K562 (cell line): Measurements from ENCODE around the gene UVRAG. TPM values are rescaled to one million over a fixed set of nuclear protein-coding genes. Genes with fewer than 3 reads are reported as not detected.

Experiments
- ARHGAP35 ChIP-seq: fragments of 450-650 bp; IDR thresholded peaks from 2 replicates; pipeline ENCODE4 v1.6.1; 2018; ENCODE audit not compliant: partially characterized antibody
- BHLHE40 ChIP-seq: IDR thresholded peaks from 2 replicates; pipeline ENCODE4 v1.6.1; 2011; ENCODE audit warnings: low read length, improper control_type of control experiment
- CREBBP ChIP-seq: IDR thresholded peaks from one replicate; pipeline ENCODE4 v1.6.1; 2012; ENCODE audit warnings: low read depth, mild to moderate bottlenecking, control low read depth, inconsistent platforms, low read length
- EGR1 ChIP-seq: fragments of 450-650 bp; conservative IDR thresholded peaks from 2 replicates; pipeline ENCODE4 v1.6.1; 2017; ENCODE audit warnings: mild to moderate bottlenecking
- HCFC1 ChIP-seq: IDR thresholded peaks from 2 replicates; pipeline ENCODE4 v1.6.1; 2012; ENCODE audit warnings: low read depth, low read length, improper control_type of control experiment
- HDAC8 ChIP-seq: fragments of 450-650 bp; IDR thresholded peaks from 2 replicates; pipeline ENCODE4 v1.6.1; 2016; ENCODE audit warnings: mild to moderate bottlenecking, missing genetic modification characterization, moderate library complexity, missing compliant biosample characterization
- ILK ChIP-seq: fragments of 450-650 bp; IDR thresholded peaks from 2 replicates; pipeline ENCODE4 v1.6.1; 2016; ENCODE audit warnings: missing genetic modification characterization, low read depth, mild to moderate bottlenecking, missing compliant biosample characterization, moderate library complexity, borderline replicate concordance
- NFE2L1 ChIP-seq: fragments of 450-650 bp; IDR thresholded peaks from 2 replicates; pipeline ENCODE4 v1.6.1; 2016; ENCODE audit warnings: missing genetic modification characterization, low read depth, mild to moderate bottlenecking, missing compliant biosample characterization, moderate library complexity, borderline replicate concordance
- PTTG1 ChIP-seq: fragments of 450-650 bp; IDR thresholded peaks from 2 replicates; pipeline ENCODE4 v1.6.1; 2016; ENCODE audit warnings: low read depth, mild to moderate bottlenecking, missing genetic modification characterization, missing compliant biosample characterization
- RBM15 ChIP-seq: fragments of 200-400 bp; formaldehyde crosslinking; IDR thresholded peaks from 2 replicates; pipeline ENCODE4 v1.6.1; 2018; ENCODE audit warnings: mild to moderate bottlenecking, low read length, moderate library complexity; ENCODE audit not compliant: insufficient read depth
- SNRNP70 ChIP-seq: fragments of 200-400 bp; formaldehyde crosslinking; optimal IDR thresholded peaks from 2 replicates; pipeline ENCODE3; 2017; ENCODE audit warnings: low read depth, low read length
- STAT5A ChIP-seq: IDR thresholded peaks from 2 replicates; pipeline ENCODE4 v1.6.1; 2012; ENCODE audit warnings: low read length, inconsistent platforms, borderline replicate concordance
- ZNF197 ChIP-seq: fragments of 200-800 bp; sonication (Bioruptor generic); IDR thresholded peaks from 2 replicates; pipeline ENCODE4 v1.6.1; 2016; ENCODE audit warnings: low read depth, missing genetic modification characterization, missing compliant biosample characterization
- polyA plus RNA-seq, 8 experiments: library from polyadenylated mRNA; depleted of rRNA in 4 of 8; stranded (reverse) in 5 of 8; unstranded in 3 of 8; fragments of >200 nt; fragmentation: Nextera tagmentation in 2 of 8; fragmentation: Illumina TruSeq in 1 of 8; extraction: Ambion mirVana in 2 of 8; extraction: Trizol in 1 of 8; gene quantifications; 2 replicates each; pipeline versions ENCODE4 v1.2.1 to v1.2.3, GENCODE V29; 2011 to 2014; ENCODE audit warnings: inconsistent platforms in 1 of 8, missing spikeins in 1 of 8
- total RNA-seq, 7 experiments: library from RNA; depleted of rRNA in 6 of 7; stranded (reverse); fragments of >200 nt in 6 of 7; fragmentation: Illumina TruSeq in 2 of 7; extraction: Trizol in 2 of 7; gene quantifications; 2 replicates each; pipeline versions ENCODE4 v1.2.1 to v1.2.3, GENCODE V29; 2011 to 2021; ENCODE audit warnings: low replicate concordance in 1 of 7
- TF ChIP-seq, protein P1 (sequence below), 2 experiments: fragments of 450-650 bp in 1 of 2; sonication (generic) in 1 of 2; formaldehyde crosslinking; conservative IDR thresholded peaks; 2 replicates each; pipeline versions ENCODE4 v1.4.0 to v1.8.1; 2020 to 2022; ENCODE audit warnings: mild to moderate bottlenecking in 1 of 2, missing genetic modification reagents in 1 of 2
- TF ChIP-seq, protein P2 (sequence below): IDR thresholded peaks from 2 replicates; pipeline ENCODE4 v1.6.1; 2011; ENCODE audit not compliant: insufficient read length; ENCODE audit errors: extremely low read depth
- TF ChIP-seq, protein P3 (sequence below): IDR thresholded peaks from 2 replicates; pipeline ENCODE4 v1.6.1; 2012; ENCODE audit warnings: low read depth, low read length, improper control_type of control experiment, borderline replicate concordance

Gene UVRAG
- total and polyA plus RNA-seq, 9 of the 15 experiments (the other 6 are each of a cell fraction or from before 2014, with no cell fraction given): 3.1 to 17.8 (median 12.4) TPM

DNA sequence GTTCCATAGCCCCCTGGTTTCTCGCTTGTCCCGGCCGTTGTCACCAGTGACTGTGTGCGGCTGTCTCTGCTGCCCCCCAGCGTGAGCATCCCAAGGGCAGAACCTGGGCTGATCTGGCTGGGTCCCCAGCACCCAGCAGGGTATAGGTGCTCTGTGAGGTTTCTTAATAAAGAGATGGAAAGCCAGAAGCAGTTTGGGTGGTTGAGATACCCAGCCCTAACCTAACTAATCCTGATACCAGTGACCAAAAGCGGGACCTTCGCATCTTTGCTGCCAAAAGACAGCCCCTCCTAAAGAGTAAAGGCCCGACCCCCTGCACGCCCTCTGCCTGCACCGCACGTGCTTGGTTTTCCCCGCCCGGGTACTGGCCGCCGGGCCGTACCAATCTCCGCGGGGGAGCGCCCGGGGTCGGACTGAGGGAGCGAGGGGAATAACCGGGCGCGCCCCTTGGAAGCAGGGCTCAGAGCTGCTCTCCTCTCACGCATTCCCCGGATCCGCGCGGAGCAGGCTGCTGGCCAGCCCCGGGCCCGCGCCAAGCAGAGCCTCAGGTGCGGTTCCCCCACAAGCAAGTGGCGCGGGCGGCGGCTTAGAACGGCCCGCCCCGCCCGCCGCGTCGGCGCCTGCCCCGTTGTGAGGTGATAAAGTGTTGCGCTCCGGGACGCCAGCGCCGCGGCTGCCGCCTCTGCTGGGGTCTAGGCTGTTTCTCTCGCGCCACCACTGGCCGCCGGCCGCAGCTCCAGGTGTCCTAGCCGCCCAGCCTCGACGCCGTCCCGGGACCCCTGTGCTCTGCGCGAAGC is 46.7 kb upstream of the UVRAG start, which contains the start of gene DGAT2 (continued):
- TF ChIP-seq, protein P1, sequence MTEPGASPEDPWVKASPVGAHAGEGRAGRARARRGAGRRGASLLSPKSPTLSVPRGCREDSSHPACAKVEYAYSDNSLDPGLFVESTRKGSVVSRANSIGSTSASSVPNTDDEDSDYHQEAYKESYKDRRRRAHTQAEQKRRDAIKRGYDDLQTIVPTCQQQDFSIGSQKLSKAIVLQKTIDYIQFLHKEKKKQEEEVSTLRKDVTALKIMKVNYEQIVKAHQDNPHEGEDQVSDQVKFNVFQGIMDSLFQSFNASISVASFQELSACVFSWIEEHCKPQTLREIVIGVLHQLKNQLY (CRISPR knock-in tag; conservative IDR thresholded peaks at IDR 0.05): no peak
- no peak for TF ChIP-seq ARHGAP35
- TF ChIP-seq EGR1: 0 out of 2 replicates have a peak, but pooled peaks have one; percentile 47
- TF ChIP-seq, protein P2, sequence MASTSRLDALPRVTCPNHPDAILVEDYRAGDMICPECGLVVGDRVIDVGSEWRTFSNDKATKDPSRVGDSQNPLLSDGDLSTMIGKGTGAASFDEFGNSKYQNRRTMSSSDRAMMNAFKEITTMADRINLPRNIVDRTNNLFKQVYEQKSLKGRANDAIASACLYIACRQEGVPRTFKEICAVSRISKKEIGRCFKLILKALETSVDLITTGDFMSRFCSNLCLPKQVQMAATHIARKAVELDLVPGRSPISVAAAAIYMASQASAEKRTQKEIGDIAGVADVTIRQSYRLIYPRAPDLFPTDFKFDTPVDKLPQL: no peak
- no peak for TF ChIP-seq RBM15
- no peak for TF ChIP-seq CREBBP
- TF ChIP-seq STAT5A: no peak
- no peak for TF ChIP-seq NFE2L1 (tag)
- TF ChIP-seq HCFC1: peak; percentile 20; the same call in 1 of the 2 replicates
- no peak for TF ChIP-seq ZNF197 (CRISPR knock-in tag)
- TF ChIP-seq PTTG1: no peak
- peak; percentile 99 for TF ChIP-seq BHLHE40
- TF ChIP-seq ILK (tag): no peak
- TF ChIP-seq HDAC8 (tag): no peak; the same call in 1 of the 2 replicates
- TF ChIP-seq, protein P3, sequence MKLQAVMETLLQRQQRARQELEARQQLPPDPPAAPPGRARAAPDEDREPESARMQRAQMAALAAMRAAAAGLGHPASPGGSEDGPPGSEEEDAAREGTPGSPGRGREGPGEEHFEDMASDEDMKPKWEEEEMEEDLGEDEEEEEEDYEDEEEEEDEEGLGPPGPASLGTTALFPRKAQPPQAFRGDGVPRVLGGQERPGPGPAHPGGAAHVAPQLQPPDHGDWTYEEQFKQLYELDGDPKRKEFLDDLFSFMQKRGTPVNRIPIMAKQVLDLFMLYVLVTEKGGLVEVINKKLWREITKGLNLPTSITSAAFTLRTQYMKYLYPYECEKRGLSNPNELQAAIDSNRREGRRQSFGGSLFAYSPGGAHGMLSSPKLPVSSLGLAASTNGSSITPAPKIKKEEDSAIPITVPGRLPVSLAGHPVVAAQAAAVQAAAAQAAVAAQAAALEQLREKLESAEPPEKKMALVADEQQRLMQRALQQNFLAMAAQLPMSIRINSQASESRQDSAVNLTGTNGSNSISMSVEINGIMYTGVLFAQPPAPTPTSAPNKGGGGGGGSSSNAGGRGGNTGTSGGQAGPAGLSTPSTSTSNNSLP: peak; percentile 34; the same call in 1 of the 2 replicates
- no peak for TF ChIP-seq SNRNP70
